Activated CD4-positive, alpha-beta T cell treated with anti-CD3 and anti-CD28 coated beads for 48 hours (primary cell): Measurements from ENCODE around the gene PLIN5.

Source experiments
- DNase-seq: peaks from one replicate; pipeline ENCODE4 v3.0.0-alpha.2; 2020

PLIN5 gene

GRCh38 chr19:4521170-4521887, 13.7 kb downstream of the PLIN5 start:
- DNase-seq = no peak

GRCh38 chr19:4519521-4520277, 15.3 kb downstream of the PLIN5 start:
- no peak for DNase-seq

GRCh38 chr19:4519172-4519496, 15.9 kb downstream of the PLIN5 start:
- DNase-seq = no peak

GRCh38 chr19:4518345-4519171, 16.5 kb downstream of the PLIN5 start, which contains the start of gene PLIN4:
Gene PLIN4, minus strand, starts transcription at chr19:4518486. Its CDS starts 214 bp downstream, at chr19:4518272.
- no peak for DNase-seq

- no peak for DNase-seq
Measured at GRCh38 chr19:4517451-4518057, 17.5 kb downstream of the PLIN5 start.

GRCh38 chr19:4516939-4517300, 18.1 kb downstream of the PLIN5 start:
- no peak for DNase-seq

GRCh38 chr19:4516199-4516938, 18.7 kb downstream of the PLIN5 start:
- no peak for DNase-seq

GRCh38 chr19:4515732-4516131, 19.3 kb downstream of the PLIN5 start:
- no peak for DNase-seq

GRCh38 chr19:4513248-4513647, 21.8 kb downstream of the PLIN5 start:
- DNase-seq = no peak

GRCh38 chr19:4512070-4512469, 23.0 kb downstream of the PLIN5 start:
- DNase-seq = no peak

- no peak for DNase-seq
Measured at GRCh38 chr19:4511300-4512054, 23.5 kb downstream of the PLIN5 start.

GRCh38 chr19:4510435-4511255, 24.4 kb downstream of the PLIN5 start:
- no peak for DNase-seq

GRCh38 chr19:4508698-4509097, 26.3 kb downstream of the PLIN5 start:
- no peak for DNase-seq

GRCh38 chr19:4507804-4508203, 27.2 kb downstream of the PLIN5 start:
- DNase-seq = no peak

GRCh38 chr19:4507150-4507452, 27.9 kb downstream of the PLIN5 start:
- DNase-seq = no peak

- DNase-seq = no peak
Measured at GRCh38 chr19:4506449-4507149, 28.4 kb downstream of the PLIN5 start.

- DNase-seq = no peak
Measured at GRCh38 chr19:4505570-4506448, 29.2 kb downstream of the PLIN5 start.

- DNase-seq = no peak
Measured at GRCh38 chr19:4504891-4505569, 30.0 kb downstream of the PLIN5 start.

- no peak for DNase-seq
Measured at GRCh38 chr19:4504297-4504701, 30.7 kb downstream of the PLIN5 start.
